ENCODE measurements around the gene ADAMTS17. TPM values are rescaled to one million over a fixed set of nuclear protein-coding genes. Genes with fewer than 3 reads are reported as not detected.

ADAMTS17 gene
- total RNA-seq, 1 donor from 2014 or later, result 3.4 TPM

DNA sequence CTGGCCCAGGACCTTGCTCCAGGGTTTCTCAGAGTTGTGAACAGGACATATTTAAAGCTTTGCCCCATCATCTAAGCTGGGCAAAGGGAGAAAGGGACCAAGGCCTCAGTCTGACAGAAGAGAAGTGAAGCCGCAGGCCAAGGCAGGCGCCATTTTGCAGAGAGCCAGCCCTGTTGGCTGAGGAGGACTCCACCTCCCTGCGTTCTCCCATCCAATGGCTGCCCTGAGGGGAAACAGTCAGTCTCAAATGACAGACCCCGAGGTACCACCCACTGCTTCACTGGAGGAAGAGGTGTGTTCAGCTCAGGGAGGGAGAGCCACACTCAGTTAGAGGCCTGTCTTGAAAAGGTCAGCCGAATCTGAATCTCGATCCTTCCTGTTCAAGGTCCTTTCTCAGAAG lies 86.1 kb downstream of the ADAMTS17 start:
- Mint-ChIP-seq H3K4me1 (ENCODE audit: low read depth) (no peaks in the 10 kb centered on the region), H3K27ac (ENCODE audit: unreplicated experiment) (no peak overlapping the region), H3K9me3 (ENCODE audit: low read depth) (peaks cover 3% of the 10 kb centered on the region), H3K36me3 (ENCODE audit: low read depth) (peaks cover 3% of the 10 kb centered on the region), H3K4me3 (ENCODE audit: unreplicated experiment) (no peak overlapping the region), H3K27me3 (ENCODE audit: low read depth) (no peaks in the 10 kb centered on the region)
- TF ChIP-seq, protein P1, sequence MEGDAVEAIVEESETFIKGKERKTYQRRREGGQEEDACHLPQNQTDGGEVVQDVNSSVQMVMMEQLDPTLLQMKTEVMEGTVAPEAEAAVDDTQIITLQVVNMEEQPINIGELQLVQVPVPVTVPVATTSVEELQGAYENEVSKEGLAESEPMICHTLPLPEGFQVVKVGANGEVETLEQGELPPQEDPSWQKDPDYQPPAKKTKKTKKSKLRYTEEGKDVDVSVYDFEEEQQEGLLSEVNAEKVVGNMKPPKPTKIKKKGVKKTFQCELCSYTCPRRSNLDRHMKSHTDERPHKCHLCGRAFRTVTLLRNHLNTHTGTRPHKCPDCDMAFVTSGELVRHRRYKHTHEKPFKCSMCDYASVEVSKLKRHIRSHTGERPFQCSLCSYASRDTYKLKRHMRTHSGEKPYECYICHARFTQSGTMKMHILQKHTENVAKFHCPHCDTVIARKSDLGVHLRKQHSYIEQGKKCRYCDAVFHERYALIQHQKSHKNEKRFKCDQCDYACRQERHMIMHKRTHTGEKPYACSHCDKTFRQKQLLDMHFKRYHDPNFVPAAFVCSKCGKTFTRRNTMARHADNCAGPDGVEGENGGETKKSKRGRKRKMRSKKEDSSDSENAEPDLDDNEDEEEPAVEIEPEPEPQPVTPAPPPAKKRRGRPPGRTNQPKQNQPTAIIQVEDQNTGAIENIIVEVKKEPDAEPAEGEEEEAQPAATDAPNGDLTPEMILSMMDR (IDR thresholded peaks at IDR 0.05), result no peak
- DNase-seq (ENCODE audit: low spot score), result no peak

DNA sequence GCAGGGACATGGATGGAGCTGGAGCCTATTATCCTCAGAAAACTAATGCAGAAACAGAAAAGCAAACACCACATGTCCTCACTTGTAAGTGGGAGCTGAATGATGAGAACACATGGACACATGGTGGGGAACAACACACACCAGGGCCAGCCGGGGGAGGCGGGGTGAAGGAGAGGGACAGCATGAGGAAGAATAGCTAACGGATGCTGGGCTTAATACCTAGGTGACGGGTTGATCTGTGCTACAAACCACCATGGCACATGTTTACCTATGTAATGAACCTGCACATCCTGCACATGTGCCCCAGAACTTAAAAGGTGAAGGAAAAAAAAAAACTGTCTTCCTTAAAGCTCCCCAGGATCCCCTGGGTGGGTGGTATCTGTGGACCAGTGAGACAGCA lies 87.1 kb downstream of the ADAMTS17 start:
- H3K4me3 Mint-ChIP-seq (ENCODE audit: unreplicated experiment), result no peak overlapping the region
- no peak overlapping the region for H3K27ac Mint-ChIP-seq (ENCODE audit: unreplicated experiment)
- TF ChIP-seq, protein P1 (IDR thresholded peaks at IDR 0.05), result no peak
- peaks cover 3% of the 10 kb centered on the region for H3K36me3 Mint-ChIP-seq (ENCODE audit: low read depth)
- no peak for DNase-seq (ENCODE audit: low spot score)
- no peaks in the 10 kb centered on the region for H3K27me3 Mint-ChIP-seq (ENCODE audit: low read depth)
- no peaks in the 10 kb centered on the region for H3K4me1 Mint-ChIP-seq (ENCODE audit: low read depth)
- H3K9me3 Mint-ChIP-seq (ENCODE audit: low read depth), result peaks cover 3% of the 10 kb centered on the region

DNA sequence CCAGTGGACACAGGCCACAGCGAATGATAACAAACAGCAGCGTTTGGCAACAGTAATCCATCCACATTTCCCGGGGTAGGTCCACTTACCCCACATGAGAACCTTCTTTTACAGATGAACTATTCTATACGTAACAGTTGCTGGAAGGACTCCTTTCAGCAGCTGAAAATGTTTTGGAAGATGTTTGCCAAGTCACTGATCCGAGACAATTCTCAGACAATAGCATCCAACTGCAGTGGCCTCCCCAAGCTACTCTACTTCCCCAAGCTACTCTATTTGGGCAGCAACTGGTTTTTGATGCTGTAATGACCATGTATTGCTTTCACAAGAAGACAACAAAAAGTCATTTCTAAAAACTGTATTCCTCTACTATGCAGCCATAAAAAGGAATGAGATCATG lies 87.5 kb downstream of the ADAMTS17 start:
- Mint-ChIP-seq H3K36me3 (ENCODE audit: low read depth) (peaks cover 3% of the 10 kb centered on the region), H3K27me3 (ENCODE audit: low read depth) (no peaks in the 10 kb centered on the region), H3K4me1 (ENCODE audit: low read depth) (no peaks in the 10 kb centered on the region), H3K4me3 (ENCODE audit: unreplicated experiment) (no peak overlapping the region), H3K9me3 (ENCODE audit: low read depth) (peaks cover 3% of the 10 kb centered on the region), H3K27ac (ENCODE audit: unreplicated experiment) (no peak overlapping the region)
- TF ChIP-seq, protein P1 (IDR thresholded peaks at IDR 0.05), result no peak
- no peak for DNase-seq (ENCODE audit: low spot score)

DNA sequence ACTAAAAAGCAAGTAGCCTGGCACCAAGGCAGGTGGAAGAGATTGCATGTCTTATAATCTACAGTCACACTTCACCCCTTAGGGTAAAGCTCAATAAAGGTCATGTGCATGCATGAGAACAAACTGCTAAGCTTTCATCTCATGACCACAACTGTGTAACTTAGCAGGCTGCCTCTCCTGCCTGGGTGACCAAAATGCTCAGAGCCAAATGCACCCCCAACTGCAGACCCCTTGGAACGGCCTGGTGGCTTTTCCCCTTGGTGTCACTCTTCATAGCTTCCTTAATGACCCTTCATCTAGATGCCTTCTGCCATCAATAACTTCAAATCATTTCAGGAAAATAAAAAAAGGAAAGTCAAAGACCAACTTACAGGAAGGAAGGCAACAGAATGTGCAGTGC lies 88.1 kb downstream of the ADAMTS17 start:
- Mint-ChIP-seq H3K27ac (ENCODE audit: unreplicated experiment) (no peak overlapping the region), H3K36me3 (ENCODE audit: low read depth) (peaks cover 3% of the 10 kb centered on the region)
- TF ChIP-seq, protein P1 (IDR thresholded peaks at IDR 0.05), result no peak

DNA sequence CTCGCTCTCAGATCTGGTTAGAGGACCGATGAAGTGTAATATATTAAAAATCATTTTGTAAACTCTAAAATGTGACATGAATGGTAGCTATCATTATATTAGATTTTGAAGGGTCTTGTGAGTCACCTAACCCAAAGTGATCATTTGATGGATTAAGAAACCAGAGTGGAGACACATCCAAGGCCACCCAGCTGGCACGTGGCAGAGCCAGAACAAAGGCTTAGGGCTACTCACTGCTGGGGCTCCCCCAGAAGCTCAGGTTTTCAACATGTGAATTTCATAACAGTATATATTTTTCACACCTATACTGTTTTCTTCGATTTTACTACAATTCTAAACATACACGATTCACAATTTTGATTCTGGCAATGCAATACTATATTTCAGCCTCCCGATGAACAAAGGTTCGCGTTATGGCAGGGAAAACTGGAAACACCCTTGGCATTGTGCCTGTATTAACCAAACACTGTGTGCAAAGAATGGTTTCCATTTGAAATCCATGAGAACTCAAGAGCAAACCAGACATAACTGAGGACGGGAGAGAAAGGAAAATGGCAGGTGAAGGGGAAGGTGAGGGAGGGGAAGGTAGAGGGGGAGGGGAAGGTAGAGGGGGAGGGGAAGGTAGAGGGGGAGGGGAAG lies 88.9 kb downstream of the ADAMTS17 start:
- DNase-seq (ENCODE audit: low spot score), result no peak
- TF ChIP-seq, protein P1 (IDR thresholded peaks at IDR 0.05), result no peak
- H3K4me3 Mint-ChIP-seq (ENCODE audit: unreplicated experiment), result no peak overlapping the region
- H3K9me3 Mint-ChIP-seq (ENCODE audit: low read depth), result peaks cover 3% of the 10 kb centered on the region
- H3K27me3 Mint-ChIP-seq (ENCODE audit: low read depth), result no peaks in the 10 kb centered on the region
- no peaks in the 10 kb centered on the region for H3K4me1 Mint-ChIP-seq (ENCODE audit: low read depth)
- peaks cover 2% of the 10 kb centered on the region for H3K36me3 Mint-ChIP-seq (ENCODE audit: low read depth)
- no peak overlapping the region for H3K27ac Mint-ChIP-seq (ENCODE audit: unreplicated experiment)

More for the DNA sequence above, 88.1 kb downstream of the ADAMTS17 start:
- H3K4me3 Mint-ChIP-seq (ENCODE audit: unreplicated experiment), result no peak overlapping the region
- H3K4me1 Mint-ChIP-seq (ENCODE audit: low read depth), result no peaks in the 10 kb centered on the region
- no peak for DNase-seq (ENCODE audit: low spot score)
- peaks cover 3% of the 10 kb centered on the region for H3K9me3 Mint-ChIP-seq (ENCODE audit: low read depth)
- no peaks in the 10 kb centered on the region for H3K27me3 Mint-ChIP-seq (ENCODE audit: low read depth)
